NCI-H526 (cell line): ENCODE measurements around the gene ADARB1.

ENCODE experiments used
- DNase-seq, 2 experiments: peaks; one replicate each; lab custom pipeline; 2025; lab: John Stamatoyannopoulos, UW

Gene ADARB1

DNA sequence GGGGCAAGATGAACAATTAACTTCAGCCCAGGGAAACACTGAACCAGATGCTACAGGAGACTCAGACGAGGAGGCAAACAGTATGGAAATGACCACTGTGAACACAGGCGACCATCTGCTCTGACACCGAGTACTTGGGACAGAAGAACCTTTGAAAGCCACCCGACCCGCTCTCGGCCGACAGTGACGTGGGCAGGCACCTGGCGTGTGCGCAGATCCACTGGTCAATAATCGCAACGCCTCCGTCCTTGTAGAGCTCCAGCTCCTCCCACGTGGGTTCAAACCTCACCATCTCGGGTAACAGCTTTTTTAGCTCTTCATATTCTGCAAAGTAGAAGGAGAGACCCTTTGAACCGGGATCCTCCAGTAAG, 193.0 kb downstream of the ADARB1 start:
- no peak for DNase-seq

DNA sequence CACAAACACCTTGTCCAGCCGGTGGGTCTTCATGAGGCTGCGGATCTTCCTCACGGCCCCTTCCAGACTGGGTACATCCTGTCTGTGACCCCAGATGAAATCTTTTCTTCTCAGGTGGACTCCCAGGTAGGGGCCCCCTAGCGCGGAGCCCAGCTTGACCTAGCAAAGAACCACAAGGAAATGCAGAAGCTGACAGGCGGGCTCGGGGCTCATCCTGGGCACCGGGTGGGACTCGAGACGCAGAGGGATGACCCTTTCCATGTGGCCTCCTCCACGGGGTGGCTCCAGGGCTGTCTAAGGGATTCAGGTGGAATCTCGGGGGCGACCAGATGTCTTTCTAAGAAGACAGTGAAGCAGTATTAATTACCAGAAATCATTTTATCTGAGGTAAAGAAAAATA, 195.5 kb downstream of the ADARB1 start:
- DNase-seq: no peak

DNA sequence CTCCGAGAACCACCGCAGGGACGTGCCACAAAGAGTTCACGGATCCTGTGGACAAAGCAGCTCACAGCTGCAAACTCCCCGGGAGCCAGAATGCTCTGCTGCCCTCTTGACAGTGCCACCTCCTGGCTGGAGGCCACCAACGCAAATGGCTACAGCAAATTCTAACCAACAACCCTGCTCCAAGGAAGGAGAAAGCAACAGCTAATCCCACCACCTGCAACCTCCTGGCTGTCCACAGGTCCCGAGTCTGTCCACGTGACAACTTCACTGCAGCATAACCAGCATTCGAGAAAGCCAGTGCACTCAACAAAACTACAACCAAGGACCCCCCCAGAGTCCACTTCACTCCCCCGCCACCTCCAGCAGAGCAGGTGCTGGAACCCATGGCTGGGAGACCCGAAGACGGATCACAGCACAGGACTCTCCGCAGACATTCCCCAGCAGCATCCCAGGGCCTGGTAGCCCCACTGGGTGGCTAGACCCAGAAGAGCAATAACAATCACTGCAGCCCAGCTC, 196.0 kb downstream of the ADARB1 start:
- DNase-seq: no peak
